ENCODE data around the gene KLRC4.
"Not testable (repeated sequence)": the region's sequence is repeated elsewhere in the genome, so short reads cannot be mapped to it uniquely, and the experiment has no call there.

KLRC4 gene

DNA sequence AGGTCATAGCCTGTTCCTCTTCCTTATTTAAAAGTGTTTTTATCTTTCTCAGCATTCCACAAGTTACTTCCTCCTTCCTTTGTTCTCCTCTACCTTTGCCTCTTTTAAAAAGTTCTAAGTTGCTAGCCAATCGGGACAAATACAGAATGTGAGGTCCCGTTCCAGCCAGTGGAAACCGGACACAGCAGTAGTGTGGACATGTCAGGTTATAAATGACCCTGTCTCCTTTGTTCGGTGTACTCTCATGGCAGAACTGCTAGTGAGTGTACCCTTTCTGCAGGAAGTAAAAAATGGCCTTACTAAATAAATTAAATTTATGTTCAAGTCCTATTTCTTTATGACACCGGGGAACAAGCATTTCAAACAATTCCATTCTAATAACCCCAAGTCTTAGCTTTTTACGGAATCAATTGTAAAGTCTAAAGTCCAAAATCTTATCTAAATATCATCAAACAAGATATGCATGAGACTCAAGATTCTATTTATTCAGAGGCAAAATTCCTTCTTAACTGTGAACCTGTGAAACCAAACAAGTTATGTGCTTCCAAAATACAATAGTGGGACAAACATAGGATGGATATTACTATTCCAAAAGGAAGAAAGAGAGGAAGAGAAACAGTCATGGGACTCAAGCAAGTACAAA is 37.5 kb downstream of the KLRC4 start:
- not testable (repeated sequence) for H3K36me3 ChIP-seq (ENCODE audit: insufficient read depth, low read length); H3K27me3 ChIP-seq (ENCODE audit: insufficient read depth, low read length); H3K9me3 ChIP-seq (ENCODE audit: low read length); H3K4me3 ChIP-seq (ENCODE audit: low read length); H2AFZ ChIP-seq (ENCODE audit: low read depth, low read length); H3K4me1 ChIP-seq (ENCODE audit: insufficient read depth, low read length)

DNA sequence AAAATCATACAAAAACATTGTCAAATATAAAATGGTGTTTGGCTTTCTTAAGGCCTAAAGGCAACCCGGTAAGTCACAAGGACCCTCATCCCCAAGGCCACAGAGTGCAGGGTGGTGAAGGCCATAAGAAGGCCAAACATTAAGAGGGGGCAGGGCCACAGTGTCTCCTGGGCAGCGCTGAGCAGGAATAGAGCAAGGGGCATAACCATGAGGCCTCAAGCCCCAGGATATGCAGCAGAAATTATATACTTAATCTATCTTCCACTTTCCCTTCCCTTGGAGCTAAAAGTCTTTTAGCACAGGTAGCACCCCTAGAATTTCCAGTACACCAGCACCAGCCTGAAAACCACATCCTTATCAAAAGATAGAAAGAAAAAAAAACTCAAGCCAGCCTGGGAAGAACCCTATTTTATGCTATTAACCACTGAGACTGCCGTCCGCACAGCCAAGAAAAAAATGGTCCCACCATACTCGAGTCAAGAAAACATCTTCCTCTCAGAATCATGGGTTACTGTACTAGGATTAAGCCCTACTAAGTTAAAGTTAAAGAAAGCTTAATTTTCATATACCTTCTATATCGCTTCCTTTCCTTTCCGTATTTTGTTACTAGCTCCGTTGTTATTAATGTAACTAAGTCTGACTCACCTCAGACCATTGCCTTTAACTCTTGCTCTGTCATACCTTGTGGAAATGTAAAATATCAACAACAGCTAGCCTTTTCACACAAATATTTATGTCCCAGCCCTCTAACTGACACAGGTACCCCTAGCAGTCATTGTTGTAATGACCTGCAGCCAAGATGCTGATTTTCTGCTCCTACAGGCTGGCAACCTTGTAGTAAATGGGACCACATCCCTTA is 39.8 kb downstream of the KLRC4 start:
- Histone ChIP-seq H3K36me3 (ENCODE audit: insufficient read depth, low read length) (no peaks in the 10 kb centered on the region), H3K4me1 (ENCODE audit: insufficient read depth, low read length) (peaks cover 11% of the 10 kb centered on the region), H2AFZ (ENCODE audit: low read depth, low read length) (no peak overlapping the region), H3K4me3 (ENCODE audit: low read length) (no peak overlapping the region), H3K27me3 (ENCODE audit: insufficient read depth, low read length) (no peaks in the 10 kb centered on the region), H3K9me3 (ENCODE audit: low read length) (no peaks in the 10 kb centered on the region)

DNA sequence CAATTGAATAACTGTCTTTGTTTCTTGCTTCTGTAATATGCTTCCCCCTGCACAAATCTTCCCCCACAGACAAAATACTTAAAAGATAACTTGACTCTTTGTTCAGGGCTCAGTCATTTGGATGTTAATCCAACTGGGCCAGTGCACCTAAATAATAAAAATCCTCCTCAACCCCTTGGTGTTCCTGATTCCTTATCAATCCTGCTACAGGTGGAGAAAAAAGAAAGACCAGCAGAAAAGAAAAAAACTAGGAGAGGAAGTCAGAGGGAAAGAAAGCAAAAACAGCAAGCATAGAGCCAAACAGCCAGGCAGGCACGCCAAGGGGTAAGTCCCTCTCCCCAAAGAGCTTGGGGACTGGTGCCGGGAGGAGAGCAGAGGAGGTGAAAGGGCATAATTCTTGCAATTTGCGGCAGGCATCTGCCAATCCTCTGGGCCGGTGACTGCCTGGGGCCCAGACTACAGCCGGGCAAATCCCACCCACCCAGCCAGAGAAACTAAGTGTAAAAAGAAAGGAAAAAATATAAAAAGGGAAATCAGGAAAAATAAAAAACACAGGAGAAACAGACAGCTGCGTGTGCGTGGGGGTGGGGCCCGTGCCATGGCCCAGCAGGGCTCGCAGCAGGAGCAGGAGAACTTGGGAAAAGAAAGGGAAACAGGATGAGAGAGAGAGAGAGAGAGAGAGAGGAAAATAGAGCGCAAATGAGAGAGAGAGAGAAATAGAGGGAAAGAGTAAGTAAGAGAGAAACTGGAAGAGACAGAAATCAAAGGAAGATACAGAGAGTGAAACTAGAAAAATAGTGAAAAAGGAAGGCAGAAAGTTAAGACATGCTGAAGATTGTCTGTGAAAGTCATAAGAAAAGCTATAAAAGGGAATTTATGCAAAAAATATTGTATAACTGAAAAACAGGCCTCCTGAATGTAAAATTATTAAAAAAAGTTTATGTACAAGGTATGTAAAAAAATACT is 41.1 kb downstream of the KLRC4 start:
- peaks cover 14% of the 10 kb centered on the region for H3K4me1 ChIP-seq (ENCODE audit: insufficient read depth, low read length)
- H3K4me3 ChIP-seq (ENCODE audit: low read length): no peak overlapping the region
- no peak overlapping the region for H2AFZ ChIP-seq (ENCODE audit: low read depth, low read length)
- H3K9me3 ChIP-seq (ENCODE audit: low read length): no peaks in the 10 kb centered on the region
- no peaks in the 10 kb centered on the region for H3K36me3 ChIP-seq (ENCODE audit: insufficient read depth, low read length)
- H3K27me3 ChIP-seq (ENCODE audit: insufficient read depth, low read length): no peaks in the 10 kb centered on the region

DNA sequence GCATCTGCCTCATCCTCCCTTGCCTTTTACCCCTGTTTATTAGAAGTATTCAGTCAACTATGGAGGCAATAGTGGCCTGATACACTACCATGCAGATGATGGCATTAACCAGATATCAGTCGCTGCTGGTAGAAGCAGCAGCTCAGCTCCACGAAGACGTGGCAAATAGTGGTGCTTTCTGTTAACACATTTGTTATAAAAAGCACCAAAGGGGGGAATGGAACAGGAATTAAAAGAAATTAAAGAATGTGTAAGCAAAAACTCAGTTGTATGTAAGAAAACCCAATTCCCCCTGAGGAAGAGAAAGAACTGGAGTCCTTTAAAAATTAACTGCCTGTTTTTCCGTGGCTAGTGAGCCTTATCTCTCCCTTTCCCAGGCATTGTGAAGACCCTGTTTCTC is 41.8 kb downstream of the KLRC4 start:
- H3K9me3 ChIP-seq (ENCODE audit: low read length); H3K27me3 ChIP-seq (ENCODE audit: insufficient read depth, low read length); H3K36me3 ChIP-seq (ENCODE audit: insufficient read depth, low read length); H3K4me3 ChIP-seq (ENCODE audit: low read length); H2AFZ ChIP-seq (ENCODE audit: low read depth, low read length): not testable (repeated sequence)
- peaks cover 14% of the 10 kb centered on the region for H3K4me1 ChIP-seq (ENCODE audit: insufficient read depth, low read length)

DNA sequence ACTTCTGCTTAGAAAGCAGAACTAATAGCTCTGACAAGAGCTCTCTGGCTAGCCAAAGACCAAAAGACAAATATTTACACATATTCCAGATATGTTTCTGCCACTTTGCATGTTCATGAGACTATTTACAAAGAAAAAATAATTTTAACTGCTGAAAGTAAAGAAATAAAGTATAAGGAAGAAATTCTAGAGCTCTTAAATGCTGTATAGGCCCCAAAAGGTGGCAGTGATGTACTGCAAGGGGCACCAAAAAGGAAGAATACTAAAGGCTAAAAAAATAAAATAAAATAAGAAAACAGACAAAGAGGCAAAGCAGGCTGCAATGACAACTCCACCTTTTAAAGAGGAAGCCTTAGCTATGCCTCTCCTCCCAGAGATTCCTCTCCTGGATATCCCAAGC is 42.7 kb downstream of the KLRC4 start:
- no peak overlapping the region for H3K4me3 ChIP-seq (ENCODE audit: low read length)

DNA sequence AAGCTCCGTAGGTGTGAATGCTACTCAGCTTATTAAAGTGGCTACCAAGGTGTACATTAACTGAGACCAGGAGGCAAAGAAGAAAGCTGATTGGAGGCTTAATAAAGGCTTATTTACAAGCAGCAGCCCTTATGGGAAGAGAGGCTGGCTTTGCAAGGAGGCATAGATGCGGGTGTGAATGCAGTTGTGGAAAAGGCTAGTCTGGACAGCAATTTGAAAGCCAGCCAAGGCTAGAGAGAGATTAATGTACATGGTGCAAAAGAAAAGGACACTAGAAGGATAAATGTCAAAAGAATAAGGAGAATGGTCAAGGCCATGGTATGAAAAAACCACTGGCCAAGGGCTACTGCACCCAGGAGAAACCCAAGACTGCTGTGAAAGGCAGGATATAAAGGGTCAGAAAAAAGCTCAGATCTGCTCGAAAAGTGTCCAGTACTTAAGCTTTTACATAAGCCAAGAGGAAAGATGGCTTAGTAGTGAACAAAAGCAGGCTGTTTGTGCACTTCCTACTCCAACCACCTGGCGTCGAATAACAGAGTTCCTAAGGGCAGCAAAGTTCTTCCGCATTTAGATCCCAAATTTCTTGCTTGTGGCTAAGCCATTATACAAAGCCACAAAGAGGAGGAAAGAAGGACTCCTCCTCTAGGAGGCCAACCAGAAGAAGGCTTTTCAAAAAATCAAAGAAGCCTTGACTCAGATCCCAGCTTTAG is 43.7 kb downstream of the KLRC4 start:
- peak overlapping the region; percentile 83 for H3K4me3 ChIP-seq (ENCODE audit: low read length)
- peaks cover 19% of the 10 kb centered on the region for H3K4me1 ChIP-seq (ENCODE audit: insufficient read depth, low read length)
- no peaks in the 10 kb centered on the region for H3K27me3 ChIP-seq (ENCODE audit: insufficient read depth, low read length)
- H2AFZ ChIP-seq (ENCODE audit: low read depth, low read length): peak overlapping the region; percentile 97
- H3K9me3 ChIP-seq (ENCODE audit: low read length): no peaks in the 10 kb centered on the region
- no peaks in the 10 kb centered on the region for H3K36me3 ChIP-seq (ENCODE audit: insufficient read depth, low read length)

More for the DNA sequence above, 42.7 kb downstream of the KLRC4 start:
- no peak overlapping the region for H2AFZ ChIP-seq (ENCODE audit: low read depth, low read length)
- H3K4me1 ChIP-seq (ENCODE audit: insufficient read depth, low read length): peaks cover 14% of the 10 kb centered on the region
- H3K36me3 ChIP-seq (ENCODE audit: insufficient read depth, low read length): no peaks in the 10 kb centered on the region
- no peaks in the 10 kb centered on the region for H3K9me3 ChIP-seq (ENCODE audit: low read length)
- H3K27me3 ChIP-seq (ENCODE audit: insufficient read depth, low read length): no peaks in the 10 kb centered on the region

DNA sequence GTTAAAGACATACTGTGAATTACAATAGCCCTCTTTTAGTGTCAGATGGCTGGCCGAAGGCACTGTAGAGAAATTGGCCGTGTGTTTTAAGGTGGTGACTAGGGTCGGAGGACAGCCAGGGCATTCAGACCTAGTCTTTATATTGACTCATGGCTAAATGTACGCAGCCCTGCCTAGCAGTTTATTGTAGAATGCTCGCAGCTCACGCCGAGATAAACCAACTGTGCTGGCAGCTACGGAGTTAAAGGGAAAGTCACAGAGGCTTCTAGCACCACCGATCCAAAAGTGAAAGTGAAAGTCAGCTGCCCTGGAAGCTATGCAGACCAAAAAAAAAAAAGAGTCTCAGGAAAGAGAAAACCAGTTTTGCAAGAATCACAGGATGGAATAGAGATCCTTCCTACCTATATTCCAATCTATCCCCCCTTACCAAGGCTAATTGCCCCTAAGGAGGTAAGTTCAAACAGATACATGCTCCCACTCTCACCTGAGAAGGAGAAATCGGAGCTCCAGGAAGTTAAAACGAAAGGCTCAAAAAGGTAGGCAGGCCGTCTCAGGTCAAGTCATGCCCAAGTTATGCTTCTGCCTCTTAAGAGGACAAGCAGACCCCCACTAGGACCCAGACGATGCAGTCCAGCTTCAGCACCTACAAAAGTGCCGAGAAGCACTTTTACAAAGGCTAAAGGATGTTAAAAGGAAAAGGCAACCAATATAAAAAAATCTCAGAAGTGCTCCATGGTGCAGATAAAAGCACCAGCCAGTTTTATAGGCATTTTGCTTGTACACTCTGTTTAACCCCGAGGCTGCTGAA is 44.5 kb downstream of the KLRC4 start:
- Histone ChIP-seq H3K9me3 (ENCODE audit: low read length) (no peaks in the 10 kb centered on the region), H3K4me3 (ENCODE audit: low read length) (peak overlapping the region; percentile 83), H3K27me3 (ENCODE audit: insufficient read depth, low read length) (no peaks in the 10 kb centered on the region), H3K36me3 (ENCODE audit: insufficient read depth, low read length) (no peaks in the 10 kb centered on the region), H3K4me1 (ENCODE audit: insufficient read depth, low read length) (peaks cover 21% of the 10 kb centered on the region), H2AFZ (ENCODE audit: low read depth, low read length) (peak overlapping the region; percentile 97)

DNA sequence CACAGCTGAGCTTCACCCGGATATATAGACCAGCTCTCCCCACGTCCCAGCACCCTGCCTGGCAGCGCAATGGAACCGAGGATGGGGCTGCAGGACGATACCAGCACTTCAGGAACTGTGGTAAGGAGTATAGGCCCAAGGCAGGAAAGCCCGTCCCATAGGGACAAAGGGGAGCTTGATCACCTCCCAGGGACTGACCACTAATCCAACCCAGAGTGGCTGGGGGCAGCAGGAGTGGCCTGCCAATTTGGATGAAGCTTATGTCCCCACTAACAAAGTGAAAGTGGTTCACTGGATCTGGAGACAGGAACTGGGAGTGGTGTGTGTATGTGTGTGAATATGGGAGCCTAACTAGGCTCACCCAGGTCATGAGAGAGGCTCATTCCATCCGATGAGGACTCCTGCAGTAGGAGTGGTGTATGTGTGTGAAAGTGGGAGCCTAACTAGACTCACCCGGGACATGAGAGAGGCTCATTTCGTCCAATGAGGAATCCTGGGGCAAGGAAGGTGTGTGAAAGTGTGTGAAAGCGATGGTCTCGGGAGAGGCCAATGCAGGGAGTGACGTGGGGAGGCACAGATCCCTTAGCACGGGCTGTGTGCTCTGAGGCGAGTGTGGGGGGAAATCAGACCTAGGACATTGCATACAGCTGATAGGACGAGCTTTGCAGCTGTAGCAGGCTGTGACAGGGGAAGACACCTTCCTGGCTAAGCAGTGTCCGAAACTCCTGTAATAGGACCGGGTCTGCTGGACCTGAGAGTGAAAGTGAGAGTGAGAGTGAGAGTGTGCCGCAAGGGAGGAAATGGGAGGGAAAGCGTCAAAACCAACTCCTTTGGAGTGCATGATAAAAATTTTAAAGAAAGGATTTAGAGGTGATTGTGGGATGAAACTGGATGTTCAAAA is 45.4 kb downstream of the KLRC4 start:
- no peaks in the 10 kb centered on the region for H3K36me3 ChIP-seq (ENCODE audit: insufficient read depth, low read length)
- H3K9me3 ChIP-seq (ENCODE audit: low read length): no peaks in the 10 kb centered on the region
- no peaks in the 10 kb centered on the region for H3K27me3 ChIP-seq (ENCODE audit: insufficient read depth, low read length)
- peaks cover 21% of the 10 kb centered on the region for H3K4me1 ChIP-seq (ENCODE audit: insufficient read depth, low read length)
- peak overlapping the region; percentile 83 for H3K4me3 ChIP-seq (ENCODE audit: low read length)
- peak overlapping the region; percentile 97 for H2AFZ ChIP-seq (ENCODE audit: low read depth, low read length)

DNA sequence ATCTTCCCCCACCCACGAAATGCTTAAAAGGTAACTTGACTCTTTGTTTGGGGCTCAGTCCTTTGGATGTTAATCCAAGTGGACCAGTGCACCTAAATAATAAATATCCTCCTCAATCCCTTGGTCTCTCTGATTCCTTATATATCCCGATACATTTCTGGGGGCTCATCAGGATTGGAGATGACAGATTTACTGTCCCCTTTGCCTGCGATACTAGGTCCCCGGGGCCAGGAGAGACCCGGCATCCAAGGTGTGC is 46.0 kb downstream of the KLRC4 start:
- Histone ChIP-seq H3K9me3 (ENCODE audit: low read length) (no peaks in the 10 kb centered on the region), H3K4me3 (ENCODE audit: low read length) (no peak overlapping the region), H2AFZ (ENCODE audit: low read depth, low read length) (peak overlapping the region; percentile 97), H3K4me1 (ENCODE audit: insufficient read depth, low read length) (peaks cover 21% of the 10 kb centered on the region), H3K36me3 (ENCODE audit: insufficient read depth, low read length) (no peaks in the 10 kb centered on the region), H3K27me3 (ENCODE audit: insufficient read depth, low read length) (no peaks in the 10 kb centered on the region)

DNA sequence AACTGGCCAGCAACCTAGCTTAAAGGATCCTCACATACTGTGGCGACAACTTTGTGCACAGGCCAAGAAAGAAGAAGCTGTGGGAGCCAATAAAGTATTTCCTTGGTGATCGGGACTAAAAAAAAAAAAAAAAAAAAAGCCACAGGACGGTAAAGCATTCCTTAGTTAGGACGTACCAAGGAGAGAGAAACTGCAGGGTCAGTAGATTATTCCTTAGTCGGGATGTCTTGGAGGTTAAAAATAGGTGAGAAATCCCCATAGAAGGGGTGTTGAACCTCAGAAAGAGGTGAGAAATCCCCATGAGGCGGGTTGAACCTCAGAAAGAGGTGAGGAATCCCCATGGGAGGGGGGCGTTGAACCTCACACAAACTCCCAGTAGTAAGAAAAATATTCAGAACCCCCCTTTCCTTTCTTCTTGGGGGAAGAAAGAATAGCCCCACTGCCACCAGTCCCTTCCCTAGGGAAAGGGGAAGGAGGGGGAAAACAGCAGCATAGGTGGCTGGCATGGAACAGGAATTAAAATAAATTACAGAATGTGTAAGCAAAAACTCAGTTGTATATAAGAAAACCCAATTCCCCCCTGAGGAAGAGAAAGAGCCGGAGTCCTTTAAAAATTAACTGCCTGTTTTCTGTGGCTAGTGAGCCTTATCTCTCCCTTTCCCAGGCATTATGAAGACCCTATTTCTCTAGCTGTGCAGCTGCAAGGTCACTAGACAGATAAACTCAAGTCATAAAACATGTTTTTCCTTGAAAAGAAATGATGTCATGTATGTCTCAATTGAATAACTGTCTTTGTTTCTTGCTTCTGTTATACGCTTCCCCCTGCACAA is 46.5 kb downstream of the KLRC4 start:
- H3K27me3 ChIP-seq (ENCODE audit: insufficient read depth, low read length): no peaks in the 10 kb centered on the region
- peaks cover 20% of the 10 kb centered on the region for H3K4me1 ChIP-seq (ENCODE audit: insufficient read depth, low read length)
- H2AFZ ChIP-seq (ENCODE audit: low read depth, low read length): peak overlapping the region; percentile 97
- H3K9me3 ChIP-seq (ENCODE audit: low read length): no peaks in the 10 kb centered on the region
- no peaks in the 10 kb centered on the region for H3K36me3 ChIP-seq (ENCODE audit: insufficient read depth, low read length)
- H3K4me3 ChIP-seq (ENCODE audit: low read length): no peak overlapping the region

DNA sequence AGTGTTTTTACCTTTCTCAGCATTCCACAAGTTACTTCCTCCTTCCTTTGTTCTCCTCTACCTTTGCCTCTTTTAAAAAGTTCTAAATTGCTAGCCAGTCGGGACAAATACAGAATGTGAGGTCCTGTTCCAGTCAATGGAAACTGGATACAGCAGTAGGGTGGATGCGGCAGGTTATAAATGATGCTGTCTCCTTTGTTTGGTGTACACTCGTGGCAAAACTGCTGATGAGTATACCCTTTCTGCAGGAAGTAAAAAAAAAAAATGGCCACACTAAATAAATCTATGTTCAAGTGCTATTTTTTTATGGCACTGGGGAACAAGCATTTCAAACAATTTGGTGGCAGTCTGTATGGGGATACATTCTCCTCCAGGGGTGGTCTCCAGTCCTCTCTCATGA is 47.2 kb downstream of the KLRC4 start:
- Histone ChIP-seq H3K4me1 (ENCODE audit: insufficient read depth, low read length) (peaks cover 20% of the 10 kb centered on the region), H3K4me3 (ENCODE audit: low read length) (no peak overlapping the region), H3K36me3 (ENCODE audit: insufficient read depth, low read length) (no peaks in the 10 kb centered on the region), H3K9me3 (ENCODE audit: low read length) (no peaks in the 10 kb centered on the region), H2AFZ (ENCODE audit: low read depth, low read length) (no peak overlapping the region), H3K27me3 (ENCODE audit: insufficient read depth, low read length) (no peaks in the 10 kb centered on the region)
